ENCODE data around the gene OR8B2.

DNA sequence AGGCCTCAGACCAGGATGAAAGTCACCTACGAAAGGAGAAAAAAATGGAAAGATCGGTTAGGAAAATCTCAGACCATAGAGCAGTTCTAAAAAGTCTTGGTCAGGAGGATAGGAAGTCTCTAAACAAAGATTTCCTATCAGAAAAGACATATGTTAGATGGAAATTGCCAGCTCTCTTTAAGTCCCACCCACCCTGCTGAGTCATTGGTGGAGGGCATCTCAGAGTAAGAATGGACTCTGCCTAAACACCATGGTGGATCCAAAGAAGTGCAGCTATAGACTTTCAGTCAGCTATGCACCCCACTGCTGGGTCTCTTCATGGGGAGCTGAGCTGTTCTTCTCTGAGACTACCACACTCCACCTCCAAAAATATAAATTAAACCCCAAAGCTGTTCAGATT, 3.7 kb downstream of the OR8B2 start:
- TF ChIP-seq, protein P1, sequence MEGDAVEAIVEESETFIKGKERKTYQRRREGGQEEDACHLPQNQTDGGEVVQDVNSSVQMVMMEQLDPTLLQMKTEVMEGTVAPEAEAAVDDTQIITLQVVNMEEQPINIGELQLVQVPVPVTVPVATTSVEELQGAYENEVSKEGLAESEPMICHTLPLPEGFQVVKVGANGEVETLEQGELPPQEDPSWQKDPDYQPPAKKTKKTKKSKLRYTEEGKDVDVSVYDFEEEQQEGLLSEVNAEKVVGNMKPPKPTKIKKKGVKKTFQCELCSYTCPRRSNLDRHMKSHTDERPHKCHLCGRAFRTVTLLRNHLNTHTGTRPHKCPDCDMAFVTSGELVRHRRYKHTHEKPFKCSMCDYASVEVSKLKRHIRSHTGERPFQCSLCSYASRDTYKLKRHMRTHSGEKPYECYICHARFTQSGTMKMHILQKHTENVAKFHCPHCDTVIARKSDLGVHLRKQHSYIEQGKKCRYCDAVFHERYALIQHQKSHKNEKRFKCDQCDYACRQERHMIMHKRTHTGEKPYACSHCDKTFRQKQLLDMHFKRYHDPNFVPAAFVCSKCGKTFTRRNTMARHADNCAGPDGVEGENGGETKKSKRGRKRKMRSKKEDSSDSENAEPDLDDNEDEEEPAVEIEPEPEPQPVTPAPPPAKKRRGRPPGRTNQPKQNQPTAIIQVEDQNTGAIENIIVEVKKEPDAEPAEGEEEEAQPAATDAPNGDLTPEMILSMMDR (IDR thresholded peaks at IDR 0.05; ENCODE audit: insufficient read depth, low read length) = no peak
- TF ChIP-seq SPI1 (IDR thresholded peaks at IDR 0.05; ENCODE audit: borderline replicate concordance, low read depth) (no peak), POLR2AphosphoS5 (IDR thresholded peaks at IDR 0.05; ENCODE audit: low read depth) (no peak), GABPA (IDR thresholded peaks at IDR 0.05; ENCODE audit: low read depth) (no peak)
- TF ChIP-seq, protein P2, sequence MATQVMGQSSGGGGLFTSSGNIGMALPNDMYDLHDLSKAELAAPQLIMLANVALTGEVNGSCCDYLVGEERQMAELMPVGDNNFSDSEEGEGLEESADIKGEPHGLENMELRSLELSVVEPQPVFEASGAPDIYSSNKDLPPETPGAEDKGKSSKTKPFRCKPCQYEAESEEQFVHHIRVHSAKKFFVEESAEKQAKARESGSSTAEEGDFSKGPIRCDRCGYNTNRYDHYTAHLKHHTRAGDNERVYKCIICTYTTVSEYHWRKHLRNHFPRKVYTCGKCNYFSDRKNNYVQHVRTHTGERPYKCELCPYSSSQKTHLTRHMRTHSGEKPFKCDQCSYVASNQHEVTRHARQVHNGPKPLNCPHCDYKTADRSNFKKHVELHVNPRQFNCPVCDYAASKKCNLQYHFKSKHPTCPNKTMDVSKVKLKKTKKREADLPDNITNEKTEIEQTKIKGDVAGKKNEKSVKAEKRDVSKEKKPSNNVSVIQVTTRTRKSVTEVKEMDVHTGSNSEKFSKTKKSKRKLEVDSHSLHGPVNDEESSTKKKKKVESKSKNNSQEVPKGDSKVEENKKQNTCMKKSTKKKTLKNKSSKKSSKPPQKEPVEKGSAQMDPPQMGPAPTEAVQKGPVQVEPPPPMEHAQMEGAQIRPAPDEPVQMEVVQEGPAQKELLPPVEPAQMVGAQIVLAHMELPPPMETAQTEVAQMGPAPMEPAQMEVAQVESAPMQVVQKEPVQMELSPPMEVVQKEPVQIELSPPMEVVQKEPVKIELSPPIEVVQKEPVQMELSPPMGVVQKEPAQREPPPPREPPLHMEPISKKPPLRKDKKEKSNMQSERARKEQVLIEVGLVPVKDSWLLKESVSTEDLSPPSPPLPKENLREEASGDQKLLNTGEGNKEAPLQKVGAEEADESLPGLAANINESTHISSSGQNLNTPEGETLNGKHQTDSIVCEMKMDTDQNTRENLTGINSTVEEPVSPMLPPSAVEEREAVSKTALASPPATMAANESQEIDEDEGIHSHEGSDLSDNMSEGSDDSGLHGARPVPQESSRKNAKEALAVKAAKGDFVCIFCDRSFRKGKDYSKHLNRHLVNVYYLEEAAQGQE (IDR thresholded peaks at IDR 0.05; ENCODE audit: insufficient replicate concordance, low read depth) = no peak
